Measurements from ENCODE around the gene IL13RA2.
A peak's percentile ranks its signal among the peaks of the same experiment; 100 is the strongest.

IL13RA2 gene

GRCh38 chrX:114985967-114986592, 31.3 kb downstream of the IL13RA2 start:
- DNase-seq (ENCODE audit: low spot score): no peak

GRCh38 chrX:114976292-114976691, 41.1 kb downstream of the IL13RA2 start:
- DNase-seq (ENCODE audit: low spot score): peak; percentile 10

GRCh38 chrX:114973013-114973412, 44.4 kb downstream of the IL13RA2 start:
- DNase-seq (ENCODE audit: low spot score): no peak

- no peak for DNase-seq (ENCODE audit: low spot score)
Observed at GRCh38 chrX:114970806-114971205, 46.6 kb downstream of the IL13RA2 start.

GRCh38 chrX:114964374-114964773, 53.0 kb downstream of the IL13RA2 start:
- no peak for DNase-seq (ENCODE audit: low spot score)

- DNase-seq (ENCODE audit: low spot score): no peak
Observed at GRCh38 chrX:114962209-114962608, 55.2 kb downstream of the IL13RA2 start.

- DNase-seq (ENCODE audit: low spot score): peak; percentile 7
Observed at GRCh38 chrX:114959729-114960128, 57.7 kb downstream of the IL13RA2 start.

Measured in AG08396 (cell line).